GM12878 (cell line): Measurements from ENCODE around the gene IQUB. TPM values are rescaled to one million over a fixed set of nuclear protein-coding genes. Genes with fewer than 3 reads are reported as not detected.

Experiments used
- ATAC-seq: fragments of 200-7000 bp; cut with Tn5 transposase; 3 replicates; pipeline ENCODE4 v1.9.1; 2020; ENCODE audit warnings: mild to moderate bottlenecking, moderate library complexity
- BruUV-seq: library from RNA; stranded (reverse); fragments of 400-500 nt; replicated peaks from 2 replicates; lab custom pipeline; 2021; lab: Mats Ljungman, UMichigan
- CTCF ChIA-PET: fragments of 300-600 bp; sonication (Branson Sonifier 250); formaldehyde crosslinking; extraction: SDS; loops from one replicate; lab custom pipeline; 2021; ENCODE audit warnings: inconsistent platforms; lab: Yijun Ruan, JAX
- POLR2A ChIA-PET: fragments of 350-600 bp; formaldehyde crosslinking; extraction: SDS; loops from one replicate; lab custom pipeline; 2021; ENCODE audit warnings: inconsistent platforms; lab: Charles Lee
- RAD21 ChIA-PET: fragments of 300-600 bp; sonication (Branson Sonifier 250); formaldehyde crosslinking; loops from one replicate; lab custom pipeline; 2023; ENCODE audit warnings: antibody characterized with exemption; ENCODE audit not compliant: unreplicated experiment; lab: Charles Lee
- SMC1A ChIA-PET: fragments of 300-600 bp; sonication (Branson Sonifier 250); formaldehyde crosslinking; loops from one replicate; lab custom pipeline; 2023; ENCODE audit not compliant: unreplicated experiment, uncharacterized antibody; lab: Charles Lee
- DNase-seq: peaks from one replicate; pipeline ENCODE4 v3.0.0-alpha.2; 2011; ENCODE audit warnings: low read depth, low spot score
- FAIRE-seq: peaks from 3 replicates; lab custom pipeline; 2011; peaks lifted over from hg19 to GRCh38; lab: Jason Lieb, UNC
- H2AFZ ChIP-seq: 2 replicates; pipeline ENCODE4 v1.6.0; 2011; ENCODE audit warnings: low read depth, low read length, control low read depth; ENCODE audit not compliant: control insufficient read depth
- H3K27ac ChIP-seq: 2 replicates; pipeline ENCODE4 v1.5.1; 2011; ENCODE audit warnings: control low read depth; ENCODE audit not compliant: control insufficient read depth, insufficient read depth
- H3K27me3 ChIP-seq, 2 experiments: replicated peaks in 1 of 2; 2 replicates each; pipeline versions ENCODE4 v1.6.0 to v1.6.1; 2011; ENCODE audit warnings: low read length in 1 of 2; ENCODE audit not compliant: control insufficient read depth in 2 of 2, insufficient read depth in 2 of 2
- H3K36me3 ChIP-seq, 2 experiments: 2 replicates each; pipeline ENCODE4 v1.5.1; 2011; ENCODE audit warnings: low read length in 1 of 2; ENCODE audit not compliant: control insufficient read depth in 2 of 2, insufficient read depth in 2 of 2
- H3K4me1 ChIP-seq: 2 replicates; pipeline ENCODE4 v1.6.1; 2011; ENCODE audit warnings: mild to moderate bottlenecking, low read length, moderate library complexity, mixed read lengths; ENCODE audit not compliant: control insufficient read depth, insufficient read depth
- H3K4me2 ChIP-seq: 2 replicates; pipeline ENCODE4 v1.6.0; 2011; ENCODE audit warnings: control low read depth; ENCODE audit not compliant: control insufficient read depth, insufficient read depth
- H3K4me3 ChIP-seq: fragments of 200-600 bp; sonication (generic); 2 replicates; pipeline ENCODE4 v1.5.1; 2016
- H3K79me2 ChIP-seq: 2 replicates; pipeline ENCODE4 v1.6.0; 2011; ENCODE audit warnings: low read length; ENCODE audit not compliant: control insufficient read depth, insufficient read depth
- H3K9ac ChIP-seq: 2 replicates; pipeline ENCODE4 v1.8.0; 2011; ENCODE audit warnings: low read length, control low read depth, mixed read lengths; ENCODE audit not compliant: control insufficient read depth, insufficient read depth
- H3K9me3 ChIP-seq: replicated peaks from 3 replicates; pipeline ENCODE4 v1.5.1; 2011; ENCODE audit warnings: mild to moderate bottlenecking, low read length; ENCODE audit not compliant: control insufficient read depth, insufficient read depth
- H4K20me1 ChIP-seq: 2 replicates; pipeline ENCODE4 v1.6.0; 2011; ENCODE audit not compliant: control insufficient read depth, insufficient read depth
- ASH2L ChIP-seq: fragments of 300-600, 200-600 bp; sonication (generic); IDR thresholded peaks from 2 replicates; pipeline ENCODE4 v1.6.1; 2017; ENCODE audit warnings: low read depth, mild to moderate bottlenecking, borderline replicate concordance
- CHD1 ChIP-seq: IDR thresholded peaks from 2 replicates; pipeline ENCODE4 v1.6.1; 2012; ENCODE audit warnings: low read depth, low read length, improper control_type of control experiment
- CTCF ChIP-seq, 3 experiments: IDR thresholded peaks in 2 of 3; conservative IDR thresholded peaks in 1 of 3; 2 replicates each; pipeline ENCODE4 v1.5.1; 2011; ENCODE audit warnings: low read depth in 3 of 3, low read length in 3 of 3, mild to moderate bottlenecking in 3 of 3, control low read depth in 2 of 3, moderate library complexity in 2 of 3, inconsistent platforms in 1 of 3, mixed read lengths in 1 of 3; ENCODE audit not compliant: control insufficient read depth in 2 of 3, insufficient read depth in 1 of 3; ENCODE audit errors: extremely low read depth in 1 of 3
- EGR1 ChIP-seq, 2 experiments: IDR thresholded peaks; 1 replicate in 1 of 2; 2 replicates in 1 of 2; pipeline ENCODE4 v1.6.1; 2011 to 2012; ENCODE audit warnings: low read depth in 2 of 2, low read length in 2 of 2, borderline replicate concordance in 1 of 2, mild to moderate bottlenecking in 1 of 2, moderate library complexity in 1 of 2
- FOXK2 ChIP-seq: fragments of 450-650 bp; IDR thresholded peaks from 2 replicates; pipeline ENCODE4 v1.6.1; 2017; ENCODE audit warnings: mild to moderate bottlenecking, moderate library complexity
- IRF3 ChIP-seq: fragments of 450-650 bp; IDR thresholded peaks from 2 replicates; pipeline ENCODE4 v1.6.1; 2014; ENCODE audit warnings: mild to moderate bottlenecking
- KDM1A ChIP-seq: fragments of 200-600 bp; sonication (generic); IDR thresholded peaks from 2 replicates; pipeline ENCODE4 v1.6.1; 2016; ENCODE audit warnings: borderline replicate concordance
- MEF2B ChIP-seq: fragments of 450-650 bp; IDR thresholded peaks from 2 replicates; pipeline ENCODE4 v1.6.1; 2018; ENCODE audit warnings: mild to moderate bottlenecking, moderate library complexity; ENCODE audit not compliant: partially characterized antibody, poor library complexity, severe bottlenecking
- POLR2AphosphoS5 ChIP-seq: IDR thresholded peaks from 2 replicates; pipeline ENCODE4 v1.6.1; 2011; ENCODE audit warnings: mild to moderate bottlenecking, low read length, inconsistent platforms
- REST ChIP-seq: IDR thresholded peaks from 2 replicates; pipeline ENCODE4 v1.6.1; 2012; ENCODE audit warnings: mild to moderate bottlenecking, low read depth, low read length
- SPI1 ChIP-seq: IDR thresholded peaks from 2 replicates; pipeline ENCODE4 v1.6.1; 2011; ENCODE audit warnings: low read depth, mild to moderate bottlenecking, low read length, moderate library complexity, borderline replicate concordance; ENCODE audit not compliant: insufficient read depth
- ZBTB4 ChIP-seq: fragments of 450-650 bp; formaldehyde crosslinking; IDR thresholded peaks from 2 replicates; pipeline ENCODE4 v1.4.0; 2022; ENCODE audit warnings: mild to moderate bottlenecking, moderate library complexity
- WGBS: methylation state at CpG from one replicate; pipeline ENCODE4 v1.1.6; 2016; ENCODE audit warnings: low lambda C conversion rate; ENCODE audit not compliant: insufficient replicate concordance, insufficient coverage; ENCODE audit errors: missing lambda C conversion rate; 5-methylcytosine and 5-hydroxymethylcytosine counted together
- in situ Hi-C: fragments of 300-500 bp; cut with MboI; formaldehyde crosslinking; loops from 9 replicates; pipeline ENCODE4 v1.14.3; 2018; ENCODE audit warnings: mixed read lengths
- intact Hi-C: fragments of 100-400 bp; cut with micrococcal nuclease; formaldehyde crosslinking; loops from one replicate; pipeline ENCODE4 v1.14.2; 2022; ENCODE audit not compliant: unreplicated experiment
- polyA plus RNA-seq, 11 experiments: library from polyadenylated mRNA; depleted of rRNA in 4 of 11; unstranded in 6 of 11; stranded (reverse) in 5 of 11; fragments of >200 nt; fragmentation: Nextera tagmentation in 4 of 11; fragmentation: Illumina TruSeq in 1 of 11; extraction: Ambion mirVana in 4 of 11; extraction: Trizol in 1 of 11; gene quantifications; 1 replicate in 1 of 11; 2 replicates in 10 of 11; pipeline versions ENCODE4 v1.2.1 to v1.2.3, GENCODE V29; 2011 to 2016; ENCODE audit warnings: inconsistent platforms in 2 of 11, missing spikeins in 2 of 11, low read depth in 1 of 11
- total RNA-seq, 4 experiments: library from RNA; depleted of rRNA in 3 of 4; stranded (reverse); fragments of >200 nt in 3 of 4; fragmentation: Illumina TruSeq in 1 of 4; extraction: Trizol in 1 of 4; gene quantifications; 2 replicates each; pipeline versions ENCODE4 v1.2.1 to v1.2.3, GENCODE V29; 2013 to 2021

The IQUB gene
- total and polyA plus RNA-seq, 10 of the 15 experiments (the other 5 are each of a cell fraction or from before 2014, with no cell fraction given) = 0.04 to 0.08 TPM; not detected in 8

- ChIA-PET SMC1A (interaction anchor here (0.7 to 2.6 kb wide), 7 partner anchors 12 to 1008 kb away, joined by 3 to 18 read pairs (median 6); partner anchors contain the start of genes IQUB and WASL), RAD21 (interaction anchor here (0.9 to 1.8 kb wide), 4 partner anchors 11 to 191 kb away, joined by 4 to 6 read pairs (median 4); partner anchors contain the start of genes IQUB and WASL), POLR2A (interaction anchor here (0.6 to 2.4 kb wide), 5 partner anchors 10 to 113 kb away, joined by 3 to 7 read pairs (median 6); partner anchors contain the start of gene IQUB), CTCF (interaction anchor here (0.6 to 3.0 kb wide), 13 partner anchors 9 to 306 kb away, joined by 3 to 11 read pairs (median 4); no protein-coding TSS in a partner anchor)
- Histone ChIP-seq H3K36me3 (no peaks in the 10 kb centered on the region), H3K4me1 (no peaks in the 10 kb centered on the region), H3K9me3 (no peaks in the 10 kb centered on the region), H3K27ac (peak overlapping the region; percentile 59; the same call in 1 of the 2 replicates), H3K79me2 (peaks cover 15% of the 10 kb centered on the region), H3K9ac (no peak overlapping the region), H3K4me2 (peak overlapping the region; percentile 83), H4K20me1 (no peaks in the 10 kb centered on the region), H3K27me3 (no peaks in the 10 kb centered on the region), H2AFZ (peak overlapping the region; percentile 100), H3K4me3 (peak overlapping the region; percentile 90)
- ATAC-seq (no peak), DNase-seq (no peak), FAIRE-seq (no peak)
- 30% methylated on average over 4 of the region's 4 CpGs for whole genome bisulfite sequencing
- TSS peak; percentile 78 for BruUV-seq
- intact Hi-C loops = loop anchor here (10.0 kb wide), 1 partner anchor 1366 kb away; the partner anchor contains the start of gene POT1
- in situ Hi-C loops = no loop called here
- TF ChIP-seq IRF3 = no peak
- TF ChIP-seq CTCF (IDR thresholded peaks at IDR 0.05 in 2 of 3, conservative IDR thresholded peaks at IDR 0.05 in 1 of 3; ENCODE audit: control insufficient read depth in 2 of 3, extremely low read depth in 1 of 3, insufficient read depth in 1 of 3, low read depth in 3 of 3, low read length in 3 of 3) = no peak
- no peak for TF ChIP-seq ZBTB4 (CRISPR knock-in tag)
- no peak for TF ChIP-seq CHD1
- no peak for TF ChIP-seq SPI1
- TF ChIP-seq ASH2L = no peak
- no peak for TF ChIP-seq FOXK2
- no peak for TF ChIP-seq MEF2B
- TF ChIP-seq KDM1A = no peak
- no peak for TF ChIP-seq EGR1 (IDR thresholded peaks at IDR 0.05; ENCODE audit: borderline replicate concordance in 1 of 2, low read depth in 2 of 2, low read length in 2 of 2)
- TF ChIP-seq REST = no peak
- TF ChIP-seq POLR2AphosphoS5 = no peak
These were observed 24.0 kb upstream of the IQUB start for GRCh38 chr7:123558289-123558874.
